Activated T-cell treated with anti-CD3 and anti-CD28 coated beads for 48 hours (primary cell): ENCODE data around the gene LDHB.
A peak's percentile ranks its signal among the peaks of the same experiment; 100 is the strongest.
"Not testable (repeated sequence)": the region's sequence is repeated elsewhere in the genome, so short reads cannot be mapped to it uniquely, and the experiment has no call there.

Source experiments
- DNase-seq: peaks from one replicate; pipeline ENCODE4 v3.0.0-alpha.2; 2020; ENCODE audit warnings: low read depth

The LDHB gene

GRCh38 chr12:21661396-21662093 is 3.9 kb upstream of the LDHB start:
- DNase-seq = not testable (repeated sequence)

GRCh38 chr12:21659383-21659782 is 1.7 kb upstream of the LDHB start:
- no peak for DNase-seq

- DNase-seq = peak; percentile 33
Measured at GRCh38 chr12:21656905-21657325, 727 bp downstream of the LDHB start.

- DNase-seq = no peak
Measured at GRCh38 chr12:21655591-21655990, 2.1 kb downstream of the LDHB start.

GRCh38 chr12:21651821-21652220 is 5.8 kb downstream of the LDHB start:
- DNase-seq = no peak

GRCh38 chr12:21650997-21651396 is 6.6 kb downstream of the LDHB start:
- DNase-seq = no peak

GRCh38 chr12:21649034-21649433 is 8.6 kb downstream of the LDHB start:
- DNase-seq = no peak

GRCh38 chr12:21648378-21648777 is 9.3 kb downstream of the LDHB start:
- no peak for DNase-seq

- no peak for DNase-seq
Measured at GRCh38 chr12:21647179-21647578, 10.5 kb downstream of the LDHB start.

- DNase-seq = not testable (repeated sequence)
Measured at GRCh38 chr12:21645041-21645500, 12.6 kb downstream of the LDHB start.

GRCh38 chr12:21644516-21644915 is 13.1 kb downstream of the LDHB start:
- no peak for DNase-seq

GRCh38 chr12:21643758-21644157 is 13.9 kb downstream of the LDHB start:
- no peak for DNase-seq

GRCh38 chr12:21642707-21643389 is 14.8 kb downstream of the LDHB start:
- no peak for DNase-seq

GRCh38 chr12:21638054-21638891 is 19.4 kb downstream of the LDHB start:
- DNase-seq = no peak

- DNase-seq = no peak
Measured at GRCh38 chr12:21634245-21634644, 23.4 kb downstream of the LDHB start.

- no peak for DNase-seq
Measured at GRCh38 chr12:21631367-21631766, 26.3 kb downstream of the LDHB start.

GRCh38 chr12:21627924-21628323 is 29.7 kb downstream of the LDHB start:
- DNase-seq = no peak

- DNase-seq = no peak
Measured at GRCh38 chr12:21618566-21618965, 39.1 kb downstream of the LDHB start.

GRCh38 chr12:21617030-21617429 is 40.6 kb downstream of the LDHB start:
- DNase-seq = no peak

GRCh38 chr12:21615431-21615830 is 42.2 kb downstream of the LDHB start:
- no peak for DNase-seq

GRCh38 chr12:21614506-21614905 is 43.1 kb downstream of the LDHB start:
- no peak for DNase-seq

GRCh38 chr12:21613931-21614330 is 43.7 kb downstream of the LDHB start:
- no peak for DNase-seq

- no peak for DNase-seq
Measured at GRCh38 chr12:21608196-21608595, 49.4 kb downstream of the LDHB start.
